ENCODE data around the gene HCK.

DNA sequence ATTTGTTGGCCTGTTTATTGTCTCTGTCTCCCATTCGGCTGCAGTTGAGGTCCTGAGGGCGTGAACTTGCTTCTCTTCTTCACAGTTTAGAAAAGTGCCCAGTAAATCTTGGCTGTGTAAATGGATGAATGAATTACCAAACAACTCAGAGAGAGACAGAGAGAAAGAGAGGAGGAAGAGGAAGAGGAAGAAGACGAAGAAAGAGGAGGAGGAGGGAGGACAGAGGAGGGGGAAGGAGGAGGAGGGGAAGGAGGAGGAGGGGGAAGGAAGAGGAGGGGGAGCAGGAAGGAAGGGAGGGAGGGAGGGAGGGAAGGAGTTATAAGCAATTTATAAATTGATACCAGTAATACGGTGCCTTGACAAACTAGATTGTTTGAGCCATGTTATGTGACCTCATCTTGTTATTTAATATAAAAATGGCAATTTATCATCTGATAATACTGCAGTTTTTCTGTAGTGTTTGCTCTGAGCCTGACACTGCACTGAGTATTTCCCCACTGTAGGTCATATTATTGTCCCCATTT, 18.7 kb downstream of the HCK start:
- TF ChIP-seq, protein P1, sequence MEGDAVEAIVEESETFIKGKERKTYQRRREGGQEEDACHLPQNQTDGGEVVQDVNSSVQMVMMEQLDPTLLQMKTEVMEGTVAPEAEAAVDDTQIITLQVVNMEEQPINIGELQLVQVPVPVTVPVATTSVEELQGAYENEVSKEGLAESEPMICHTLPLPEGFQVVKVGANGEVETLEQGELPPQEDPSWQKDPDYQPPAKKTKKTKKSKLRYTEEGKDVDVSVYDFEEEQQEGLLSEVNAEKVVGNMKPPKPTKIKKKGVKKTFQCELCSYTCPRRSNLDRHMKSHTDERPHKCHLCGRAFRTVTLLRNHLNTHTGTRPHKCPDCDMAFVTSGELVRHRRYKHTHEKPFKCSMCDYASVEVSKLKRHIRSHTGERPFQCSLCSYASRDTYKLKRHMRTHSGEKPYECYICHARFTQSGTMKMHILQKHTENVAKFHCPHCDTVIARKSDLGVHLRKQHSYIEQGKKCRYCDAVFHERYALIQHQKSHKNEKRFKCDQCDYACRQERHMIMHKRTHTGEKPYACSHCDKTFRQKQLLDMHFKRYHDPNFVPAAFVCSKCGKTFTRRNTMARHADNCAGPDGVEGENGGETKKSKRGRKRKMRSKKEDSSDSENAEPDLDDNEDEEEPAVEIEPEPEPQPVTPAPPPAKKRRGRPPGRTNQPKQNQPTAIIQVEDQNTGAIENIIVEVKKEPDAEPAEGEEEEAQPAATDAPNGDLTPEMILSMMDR (conservative IDR thresholded peaks at IDR 0.05; ENCODE audit: low read depth, low read length): no peak
- TF ChIP-seq EZH2 (IDR thresholded peaks at IDR 0.05; ENCODE audit: low read length, unreplicated experiment): no peak

All from PC-3 (cell line).